Right hindlimb (tissue), 1 donor: ENCODE results near the gene KAZN.
A peak's percentile ranks its signal among the peaks of the same experiment; 100 is the strongest.
"Not testable (repeated sequence)": the region's sequence is repeated elsewhere in the genome, so short reads cannot be mapped to it uniquely, and the experiment has no call there.

Experiments
- DNase-seq: peaks from one replicate; pipeline ENCODE4 v3.0.0-alpha.2; 2018

Gene KAZN

DNA sequence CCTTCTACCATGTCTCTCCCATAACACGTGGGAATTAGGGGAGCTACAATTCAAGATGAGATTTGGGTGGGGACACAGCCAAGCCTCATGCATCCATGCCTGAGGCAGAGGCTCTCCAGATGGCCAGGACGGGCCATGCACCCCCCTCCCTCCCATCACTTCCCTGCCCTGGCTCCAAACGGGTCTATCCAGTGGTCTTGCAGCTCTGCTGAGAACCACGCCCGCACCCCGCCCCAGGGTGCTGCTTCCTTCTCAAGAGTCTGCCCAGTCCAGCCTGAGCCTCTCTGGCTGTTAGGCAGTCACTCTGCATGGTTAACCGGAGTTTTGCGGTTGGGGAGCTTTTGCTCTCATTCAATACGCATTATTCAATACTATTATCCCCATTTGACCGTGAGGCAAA is 423.6 kb downstream of the KAZN start:
- DNase-seq: no peak

- DNase-seq: no peak
Measured at GRCh38 chr1:15023205-15023604, 424.7 kb downstream of the KAZN start.

GRCh38 chr1:15023976-15024375 is 425.5 kb downstream of the KAZN start:
- no peak for DNase-seq

DNA sequence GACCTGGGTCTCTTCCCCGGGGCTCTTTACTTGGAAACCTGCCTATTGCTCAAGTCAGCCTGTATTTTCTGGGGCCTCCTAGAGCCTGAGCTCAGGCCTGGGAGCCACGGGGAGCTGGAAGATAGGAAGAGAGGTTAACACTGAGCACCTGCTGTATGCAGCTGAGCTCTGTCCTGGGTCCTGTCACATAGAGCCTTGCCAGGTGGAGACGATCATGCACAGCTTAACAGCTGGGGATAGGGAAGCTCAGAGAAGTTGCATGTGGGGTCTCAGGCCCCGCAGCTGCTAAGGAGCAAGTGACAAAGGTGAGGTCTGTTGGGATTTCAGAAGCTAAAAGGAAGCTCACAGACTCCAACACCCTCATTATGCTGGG is 427.6 kb downstream of the KAZN start:
- DNase-seq: peak; percentile 38

GRCh38 chr1:15027515-15027986 is 429.1 kb downstream of the KAZN start:
- peak; percentile 75 for DNase-seq

GRCh38 chr1:15028102-15028501 is 429.6 kb downstream of the KAZN start:
- peak; percentile 65 for DNase-seq

GRCh38 chr1:15028616-15029015 is 430.1 kb downstream of the KAZN start:
- no peak for DNase-seq

DNA sequence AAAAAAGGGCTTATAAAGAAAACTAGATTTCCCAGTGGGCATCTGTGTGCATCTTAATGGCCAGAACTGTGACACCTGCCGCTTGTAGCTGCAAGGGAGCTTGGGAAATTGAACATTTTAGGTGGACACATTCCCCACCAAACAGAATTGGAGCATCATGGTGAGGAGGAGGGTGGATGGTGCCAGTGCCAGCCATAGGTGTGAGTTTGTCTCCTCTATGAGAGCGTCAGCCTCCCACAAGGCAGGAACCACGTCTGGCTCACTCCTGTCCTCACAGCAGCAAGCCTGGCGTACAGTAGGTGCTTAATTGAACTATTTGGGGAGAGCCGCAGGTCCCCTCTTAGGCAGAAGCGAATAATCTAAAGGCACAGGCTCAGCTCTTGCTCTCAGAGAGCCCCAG is 430.6 kb downstream of the KAZN start:
- no peak for DNase-seq

DNA sequence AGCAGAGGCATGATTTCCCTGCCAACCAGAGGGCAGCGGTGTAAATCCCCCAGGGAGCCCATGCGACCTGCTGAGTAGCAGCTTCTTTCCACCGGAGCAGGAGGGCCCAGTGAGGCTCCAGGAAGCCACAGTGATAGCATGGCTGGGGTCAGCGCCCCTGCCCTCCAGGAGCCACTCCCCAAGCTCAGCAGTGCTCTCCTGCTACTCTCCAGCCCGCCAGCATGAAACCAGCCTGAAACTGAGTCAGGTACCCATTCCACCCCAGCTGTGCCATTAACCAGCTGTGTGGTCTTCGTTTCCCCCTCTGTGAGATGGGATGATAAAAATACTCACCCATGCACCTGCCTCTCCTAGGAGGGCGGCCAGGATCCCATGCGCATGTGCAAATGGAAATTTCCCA is 431.3 kb downstream of the KAZN start:
- DNase-seq: no peak

DNA sequence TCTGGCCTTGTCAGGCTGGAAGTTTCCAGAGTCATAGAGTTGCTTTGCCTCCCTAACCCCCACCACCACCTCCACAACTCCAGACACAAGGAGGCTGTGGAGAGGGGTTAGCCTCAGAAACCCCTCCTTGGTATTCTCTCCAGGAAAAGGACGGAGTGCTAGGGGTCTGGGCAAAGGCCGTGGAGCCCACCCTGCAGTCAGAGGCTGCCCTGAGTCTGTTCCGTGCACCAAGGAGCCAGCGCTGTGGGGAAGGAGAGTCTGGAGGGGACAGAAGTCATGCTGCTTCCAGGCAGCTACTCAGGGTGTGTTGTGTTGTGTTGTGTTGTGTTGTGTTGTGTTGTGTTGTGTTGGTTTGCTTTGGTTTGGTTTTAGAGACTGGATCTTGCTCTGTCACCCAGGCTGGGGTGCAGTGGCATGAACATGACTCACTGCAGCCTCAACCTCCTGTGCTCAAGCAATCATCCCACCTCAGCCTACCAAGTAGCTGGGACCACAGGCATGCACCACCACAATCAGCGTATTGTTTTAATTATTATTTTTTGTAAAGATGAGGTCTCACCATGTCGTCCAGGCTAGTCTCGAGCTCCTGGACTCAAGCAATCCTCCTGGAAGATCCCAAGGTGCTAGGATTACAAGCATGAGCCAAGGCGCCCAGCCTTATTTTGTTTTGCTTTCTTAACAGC is 432.9 kb downstream of the KAZN start:
- no peak for DNase-seq

- DNase-seq: no peak
Measured at GRCh38 chr1:15033264-15033663, 434.8 kb downstream of the KAZN start.

GRCh38 chr1:15034656-15035055 is 436.2 kb downstream of the KAZN start:
- DNase-seq: no peak

DNA sequence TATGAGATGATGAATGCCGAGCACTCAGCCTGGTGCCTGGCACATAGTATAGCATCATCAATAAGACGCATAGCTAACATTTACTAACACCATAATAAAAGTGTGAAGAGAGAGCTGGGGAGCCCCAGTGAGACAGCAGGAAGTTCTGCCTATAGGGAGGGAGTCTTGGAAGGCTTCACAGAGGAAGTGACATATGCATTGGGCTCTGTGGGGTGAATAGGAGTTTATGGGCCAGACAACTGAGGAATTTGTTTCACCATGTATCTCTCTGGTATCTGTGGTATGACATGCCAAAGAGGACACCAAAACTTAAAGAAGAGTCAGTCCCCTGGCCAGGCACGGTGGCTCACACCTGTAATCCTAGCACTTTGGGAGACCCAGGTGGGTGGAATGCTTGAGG is 436.8 kb downstream of the KAZN start:
- DNase-seq: no peak

GRCh38 chr1:15036101-15036500 is 437.6 kb downstream of the KAZN start:
- no peak for DNase-seq

DNA sequence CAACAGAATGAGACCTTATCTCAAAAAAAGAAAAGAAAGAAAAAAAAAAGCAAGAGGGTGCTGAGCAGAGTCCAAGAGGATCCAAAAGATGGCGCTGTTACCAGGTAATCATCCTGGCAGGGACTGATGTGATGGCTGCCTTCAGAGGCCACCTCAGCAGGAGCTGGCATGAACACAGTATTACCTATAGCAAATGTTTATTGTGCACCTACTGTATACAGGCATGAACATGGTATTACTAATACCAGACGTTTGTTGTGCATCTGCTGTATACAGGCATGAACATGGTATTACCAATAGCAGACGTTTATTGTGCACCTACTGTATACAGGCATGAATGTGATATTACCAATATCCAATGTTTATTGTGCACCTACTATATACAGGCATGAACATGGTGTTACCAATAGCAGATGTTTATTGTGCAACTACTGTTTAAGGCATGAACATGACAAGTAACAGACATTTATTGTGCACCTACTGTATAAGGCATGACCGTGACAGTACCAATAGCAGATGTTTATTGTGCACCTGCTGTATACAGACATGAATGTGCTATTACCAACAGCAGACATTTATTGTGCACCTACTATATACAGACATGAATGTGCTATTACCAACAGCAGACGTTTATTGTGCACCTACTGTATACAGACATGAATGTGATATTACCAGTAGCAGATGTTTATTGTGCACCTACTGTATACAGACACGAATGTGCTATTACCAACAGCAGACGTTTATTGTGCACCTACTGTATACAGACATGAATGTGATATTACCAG is 439.9 kb downstream of the KAZN start:
- no peak for DNase-seq

- DNase-seq: no peak
Measured at GRCh38 chr1:15039017-15039648, 440.6 kb downstream of the KAZN start.

DNA sequence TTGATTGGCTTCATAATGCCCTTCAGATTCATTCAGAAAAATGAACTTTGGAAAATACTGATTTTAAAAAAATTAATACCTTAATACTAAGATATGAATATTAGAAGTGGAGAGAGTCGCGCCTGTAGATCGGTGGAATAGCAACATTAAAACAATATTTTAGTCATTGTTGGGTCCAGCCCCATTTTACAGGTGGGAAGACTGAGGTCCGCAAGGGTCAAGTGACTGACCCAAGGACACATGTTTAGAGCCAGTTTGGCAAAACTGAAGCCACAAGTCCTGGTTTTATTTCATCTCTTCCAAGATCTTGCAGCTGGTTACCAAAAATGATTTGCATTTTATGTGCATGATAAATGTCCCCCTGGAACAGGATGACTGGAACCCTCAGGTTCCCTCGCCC is 441.4 kb downstream of the KAZN start:
- DNase-seq: no peak

GRCh38 chr1:15040685-15041084 is 442.2 kb downstream of the KAZN start:
- not testable (repeated sequence) for DNase-seq

GRCh38 chr1:15042866-15043265 is 444.4 kb downstream of the KAZN start:
- no peak for DNase-seq

GRCh38 chr1:15043934-15044333 is 445.4 kb downstream of the KAZN start:
- DNase-seq: no peak

- DNase-seq: no peak
Measured at GRCh38 chr1:15045123-15045522, 446.6 kb downstream of the KAZN start.

DNA sequence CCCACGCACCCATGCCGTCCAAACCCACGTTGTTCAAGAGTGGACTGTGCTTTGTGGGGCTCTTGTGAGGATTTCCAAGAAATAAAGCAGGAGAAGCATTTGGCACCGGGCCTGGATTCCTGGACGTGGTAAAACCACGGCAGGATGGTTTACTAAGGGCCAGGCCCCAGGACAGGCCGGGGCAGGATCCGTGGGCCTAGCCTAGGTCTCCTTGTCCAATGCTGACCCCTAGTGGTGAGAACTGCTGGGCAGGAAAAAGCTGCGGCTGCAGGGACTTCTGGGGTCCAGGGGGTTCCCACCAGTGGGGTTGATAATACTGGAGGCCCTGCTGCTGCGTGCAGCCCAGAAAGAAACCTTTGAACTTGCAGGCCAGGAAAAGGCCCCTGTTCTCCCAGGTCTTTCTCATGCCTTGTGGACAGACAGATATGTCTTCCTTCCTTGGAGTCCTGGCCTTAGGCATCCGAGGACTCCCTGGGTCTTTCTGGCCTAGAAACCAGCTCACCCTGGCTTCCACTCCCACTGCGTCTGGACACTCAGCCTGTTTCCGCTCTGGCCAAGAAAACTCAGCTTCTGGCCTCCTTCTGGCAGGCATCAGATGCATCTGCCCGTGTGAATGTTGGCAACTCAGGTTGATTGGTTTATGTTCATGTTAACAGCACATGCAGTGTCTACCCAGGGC is 448.1 kb downstream of the KAZN start:
- DNase-seq: peak; percentile 79

DNA sequence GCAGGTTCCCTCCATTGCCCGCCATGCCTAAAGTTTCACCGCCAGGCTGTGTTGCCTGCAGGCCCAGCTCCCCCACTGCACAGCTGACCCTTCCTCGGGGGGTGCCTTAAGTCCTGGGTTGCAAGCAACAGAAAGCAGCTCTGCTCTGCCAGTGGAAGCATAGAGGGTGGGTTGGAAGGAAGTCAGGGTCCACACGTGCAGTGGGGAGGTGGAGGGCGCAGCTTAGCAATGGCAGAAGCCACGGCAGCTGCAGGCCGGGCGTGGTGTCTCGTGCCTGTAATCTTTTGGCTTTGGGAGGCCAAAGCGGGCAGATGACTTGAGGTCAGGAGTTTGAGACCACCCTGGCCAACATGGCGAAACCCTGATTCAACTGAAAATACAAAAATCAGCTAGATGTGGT is 448.8 kb downstream of the KAZN start:
- no peak for DNase-seq
